Measurements from ENCODE around the gene CTAG1B. TPM values are rescaled to one million over a fixed set of nuclear protein-coding genes. Genes with fewer than 3 reads are reported as not detected.
"Not testable (repeated sequence)": the region's sequence is repeated elsewhere in the genome, so short reads cannot be mapped to it uniquely, and the experiment has no call there.

Gene CTAG1B
- polyA plus RNA-seq, 1 donor from 2014 or later: not detected

DNA sequence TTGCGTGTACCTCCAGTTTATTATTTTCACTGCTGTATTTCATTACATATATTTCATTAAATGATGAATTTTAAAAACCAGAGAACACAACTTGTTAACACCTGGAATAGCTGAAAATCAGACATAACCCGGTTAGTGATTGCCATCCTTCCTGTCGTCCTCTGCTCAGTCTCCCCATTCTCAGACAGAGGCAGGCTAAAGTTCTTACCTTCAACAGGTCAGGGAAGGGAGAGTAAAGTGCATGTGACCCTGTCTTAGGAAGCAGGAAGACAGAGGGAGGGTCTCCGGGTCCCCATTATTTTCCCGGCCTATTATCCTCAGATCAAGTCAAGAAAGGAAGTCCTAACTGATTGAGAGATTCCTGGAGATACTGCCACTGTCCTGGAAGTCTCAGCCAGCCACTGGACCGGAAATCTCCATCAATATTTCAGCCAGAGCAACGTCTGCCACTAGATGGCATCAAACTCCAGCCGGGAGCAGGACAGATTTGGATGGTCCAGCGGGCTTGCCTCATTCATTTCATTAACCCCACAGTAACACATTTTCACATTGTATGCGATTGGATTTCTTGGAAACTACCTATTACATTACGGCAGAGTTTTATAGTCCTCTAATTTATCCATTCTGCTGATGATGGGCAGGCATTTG, 1.8 kb upstream of the CTAG1B start:
- H3K79me2 ChIP-seq (replicated peaks; ENCODE audit: insufficient read depth, low read length); H3K27ac ChIP-seq (ENCODE audit: low read length); H2AFZ ChIP-seq (ENCODE audit: low read depth, low read length); H3F3A ChIP-seq (ENCODE audit: insufficient read depth, low read length, poor library complexity, severe bottlenecking); H3K9me3 ChIP-seq (ENCODE audit: low read length); H3K27me3 ChIP-seq (ENCODE audit: insufficient read depth, low read depth, low read length); H3K36me3 ChIP-seq (ENCODE audit: insufficient read depth, low read length); H4K20me1 ChIP-seq (ENCODE audit: insufficient read depth); H3K4me3 ChIP-seq (ENCODE audit: low read length); H3K4me2 ChIP-seq (ENCODE audit: low read length); H3K9me2 ChIP-seq (ENCODE audit: insufficient read depth, low read length); H3K9ac ChIP-seq (ENCODE audit: low read length): not testable (repeated sequence)

DNA sequence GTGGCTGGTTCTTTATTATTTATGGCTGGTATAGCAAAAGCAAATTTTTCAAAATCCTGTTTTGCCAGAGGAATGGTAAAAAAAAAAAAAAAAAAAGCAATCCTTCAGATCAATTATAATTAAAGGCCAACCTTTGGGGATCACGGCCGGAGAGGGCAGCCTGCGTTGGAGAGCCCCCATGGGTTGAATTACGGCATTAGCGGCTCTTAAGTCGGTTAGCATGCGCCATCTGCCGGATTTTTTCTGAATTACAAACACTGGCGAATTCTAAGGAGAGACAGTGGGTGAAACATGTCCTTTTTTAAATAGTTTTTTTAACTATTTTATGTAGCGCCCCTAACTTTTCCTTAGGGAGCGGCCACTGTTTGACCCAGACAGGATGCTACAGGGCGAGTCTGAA, 5.5 kb downstream of the CTAG1B start:
- H3K79me2 ChIP-seq (replicated peaks; ENCODE audit: insufficient read depth, low read length); H3F3A ChIP-seq (ENCODE audit: insufficient read depth, low read length, poor library complexity, severe bottlenecking); H3K9me2 ChIP-seq (ENCODE audit: insufficient read depth, low read length); H3K9ac ChIP-seq (ENCODE audit: low read length); H3K36me3 ChIP-seq (ENCODE audit: insufficient read depth, low read length); H4K20me1 ChIP-seq (ENCODE audit: insufficient read depth); H3K27ac ChIP-seq (ENCODE audit: low read length); H3K27me3 ChIP-seq (ENCODE audit: insufficient read depth, low read depth, low read length); H3K4me3 ChIP-seq (ENCODE audit: low read length); H3K4me2 ChIP-seq (ENCODE audit: low read length); H2AFZ ChIP-seq (ENCODE audit: low read depth, low read length); H3K9me3 ChIP-seq (ENCODE audit: low read length): not testable (repeated sequence)

GRCh38 chrX:154611146-154611545, 7.9 kb downstream of the CTAG1B start:
- H3K9me2 ChIP-seq (ENCODE audit: insufficient read depth, low read length); H4K20me1 ChIP-seq (ENCODE audit: insufficient read depth); H3K9ac ChIP-seq (ENCODE audit: low read length); H3K9me3 ChIP-seq (ENCODE audit: low read length); H2AFZ ChIP-seq (ENCODE audit: low read depth, low read length); H3K27ac ChIP-seq (ENCODE audit: low read length); H3F3A ChIP-seq (ENCODE audit: insufficient read depth, low read length, poor library complexity, severe bottlenecking); H3K4me2 ChIP-seq (ENCODE audit: low read length); H3K4me3 ChIP-seq (ENCODE audit: low read length); H3K27me3 ChIP-seq (ENCODE audit: insufficient read depth, low read depth, low read length); H3K79me2 ChIP-seq (replicated peaks; ENCODE audit: insufficient read depth, low read length); H3K36me3 ChIP-seq (ENCODE audit: insufficient read depth, low read length): not testable (repeated sequence)

DNA sequence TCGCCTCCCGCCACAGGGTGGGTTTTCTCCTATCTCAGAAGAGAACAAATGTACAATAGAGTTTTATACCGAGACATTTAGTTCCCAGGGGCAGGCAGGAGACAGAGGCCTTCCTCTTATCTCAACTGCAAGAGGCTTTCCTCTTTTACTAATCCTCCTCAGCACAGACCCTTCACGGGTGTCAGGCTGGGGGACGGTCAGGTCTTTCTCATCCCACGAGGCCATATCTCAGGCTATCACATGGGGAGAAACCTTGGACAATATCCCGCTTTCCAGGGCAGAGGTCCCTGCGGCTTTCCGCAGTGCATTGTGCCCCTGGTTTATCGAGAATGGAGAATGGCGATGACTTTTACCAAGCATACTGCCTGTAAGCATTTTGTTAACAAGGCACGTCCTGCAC, 10.3 kb downstream of the CTAG1B start:
- H3K4me2 ChIP-seq (ENCODE audit: low read length); H3F3A ChIP-seq (ENCODE audit: insufficient read depth, low read length, poor library complexity, severe bottlenecking); H2AFZ ChIP-seq (ENCODE audit: low read depth, low read length); H3K79me2 ChIP-seq (replicated peaks; ENCODE audit: insufficient read depth, low read length); H3K9me2 ChIP-seq (ENCODE audit: insufficient read depth, low read length); H3K27me3 ChIP-seq (ENCODE audit: insufficient read depth, low read depth, low read length); H4K20me1 ChIP-seq (ENCODE audit: insufficient read depth); H3K9ac ChIP-seq (ENCODE audit: low read length); H3K36me3 ChIP-seq (ENCODE audit: insufficient read depth, low read length); H3K4me3 ChIP-seq (ENCODE audit: low read length); H3K9me3 ChIP-seq (ENCODE audit: low read length); H3K27ac ChIP-seq (ENCODE audit: low read length): not testable (repeated sequence)

GRCh38 chrX:154607976-154608375, 11.1 kb downstream of the CTAG1B start:
- not testable (repeated sequence) for H3K4me2 ChIP-seq (ENCODE audit: low read length); H2AFZ ChIP-seq (ENCODE audit: low read depth, low read length); H3K36me3 ChIP-seq (ENCODE audit: insufficient read depth, low read length); H3F3A ChIP-seq (ENCODE audit: insufficient read depth, low read length, poor library complexity, severe bottlenecking); H3K27ac ChIP-seq (ENCODE audit: low read length); H3K79me2 ChIP-seq (replicated peaks; ENCODE audit: insufficient read depth, low read length); H3K9ac ChIP-seq (ENCODE audit: low read length); H3K9me3 ChIP-seq (ENCODE audit: low read length); H3K27me3 ChIP-seq (ENCODE audit: insufficient read depth, low read depth, low read length); H3K9me2 ChIP-seq (ENCODE audit: insufficient read depth, low read length); H3K4me3 ChIP-seq (ENCODE audit: low read length); H4K20me1 ChIP-seq (ENCODE audit: insufficient read depth)

- Histone ChIP-seq H3K9me2 (ENCODE audit: insufficient read depth, low read length) (no peaks in the 10 kb centered on the region), H3K9me3 (ENCODE audit: low read length) (no peaks in the 10 kb centered on the region), H2AFZ (ENCODE audit: low read depth, low read length) (no peak overlapping the region), H3K27me3 (ENCODE audit: insufficient read depth, low read depth, low read length) (no peaks in the 10 kb centered on the region), H3K4me2 (ENCODE audit: low read length) (no peak overlapping the region), H3K4me3 (ENCODE audit: low read length) (no peak overlapping the region), H4K20me1 (ENCODE audit: insufficient read depth) (no peaks in the 10 kb centered on the region), H3F3A (ENCODE audit: insufficient read depth, low read length, poor library complexity, severe bottlenecking) (no peaks in the 10 kb centered on the region), H3K36me3 (ENCODE audit: insufficient read depth, low read length) (no peaks in the 10 kb centered on the region), H3K27ac (ENCODE audit: low read length) (no peak overlapping the region), H3K79me2 (replicated peaks; ENCODE audit: insufficient read depth, low read length) (no peaks in the 10 kb centered on the region), H3K9ac (ENCODE audit: low read length) (no peak overlapping the region)
- no peak for TF ChIP-seq RAD21 (conservative IDR thresholded peaks at IDR 0.05)
- no peak for TF ChIP-seq EP300 (conservative IDR thresholded peaks at IDR 0.05; ENCODE audit: poor library complexity, severe bottlenecking)
- TF ChIP-seq SMC3 (conservative IDR thresholded peaks at IDR 0.05; ENCODE audit: poor library complexity): no peak
- no peak for TF ChIP-seq EZH2 (IDR thresholded peaks at IDR 0.05; ENCODE audit: borderline replicate concordance, insufficient read depth, low read length, poor library complexity, severe bottlenecking)
- TF ChIP-seq REST (IDR thresholded peaks at IDR 0.05; ENCODE audit: borderline replicate concordance): no peak
- no peak for TF ChIP-seq MXI1 (conservative IDR thresholded peaks at IDR 0.05; ENCODE audit: poor library complexity, severe bottlenecking)
- TF ChIP-seq POLR2AphosphoS5 (IDR thresholded peaks at IDR 0.05): no peak
These were observed 11.7 kb downstream of the CTAG1B start for GRCh38 chrX:154607370-154607769.
